ENCODE results near the gene CXCL13.

GRCh38 chr4:77619408-77619807 lies 13.8 kb downstream of the CXCL13 start:
- TF ChIP-seq CTCF (IDR thresholded peaks at IDR 0.05): no peak
- TF ChIP-seq POLR2A (IDR thresholded peaks at IDR 0.05): no peak
- no peak for TF ChIP-seq POLR2AphosphoS5 (IDR thresholded peaks at IDR 0.05)
